Panc1 (cell line): ENCODE results near the gene DAGLA.

Experiments
- POLR2AphosphoS5 ChIP-seq: IDR thresholded peaks from 2 replicates; pipeline ENCODE4 v1.6.1; 2012; ENCODE audit warnings: mild to moderate bottlenecking, low read depth, low read length, moderate library complexity
- SIN3A ChIP-seq: IDR thresholded peaks from 2 replicates; pipeline ENCODE4 v1.6.1; 2012; ENCODE audit warnings: low read depth, mild to moderate bottlenecking, low read length, moderate library complexity, borderline replicate concordance; ENCODE audit not compliant: insufficient read depth
- TCF7L2 ChIP-seq: IDR thresholded peaks from 2 replicates; pipeline ENCODE4 v1.6.1; 2011; ENCODE audit warnings: mild to moderate bottlenecking, low read depth, low read length, inconsistent platforms
- TF ChIP-seq, protein P1 (sequence below): fragments of 450-650 bp; IDR thresholded peaks from 2 replicates; pipeline ENCODE4 v1.5.1; 2017; ENCODE audit warnings: mild to moderate bottlenecking
- TF ChIP-seq, protein P2 (sequence below), 2 experiments: IDR thresholded peaks; 2 replicates each; pipeline ENCODE4 v1.6.1; 2011 to 2012; ENCODE audit warnings: low read depth in 2 of 2, control low read depth in 1 of 2, low read length in 1 of 2, mild to moderate bottlenecking in 1 of 2, moderate library complexity in 1 of 2; ENCODE audit not compliant: insufficient read depth in 1 of 2

DNA sequence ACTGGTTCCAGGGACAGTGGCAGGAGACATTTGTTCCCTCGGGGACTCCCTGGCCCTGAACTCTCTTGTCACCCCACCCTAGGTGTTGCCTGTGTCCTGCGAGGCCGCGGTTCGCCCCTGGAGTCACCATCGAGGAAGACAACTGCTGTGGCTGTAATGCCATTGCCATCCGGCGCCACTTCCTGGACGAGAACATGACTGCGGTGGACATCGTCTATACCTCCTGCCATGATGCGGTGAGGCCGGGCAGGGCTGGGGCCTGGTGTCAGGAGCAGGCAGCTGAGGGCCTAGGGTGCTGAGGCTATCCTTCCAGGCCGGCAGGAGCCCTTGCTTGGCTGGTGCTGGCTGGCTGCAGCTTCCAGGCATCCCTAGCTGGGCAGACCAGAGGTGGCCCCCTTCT lies 54.6 kb downstream of the DAGLA start:
- TF ChIP-seq, protein P1, sequence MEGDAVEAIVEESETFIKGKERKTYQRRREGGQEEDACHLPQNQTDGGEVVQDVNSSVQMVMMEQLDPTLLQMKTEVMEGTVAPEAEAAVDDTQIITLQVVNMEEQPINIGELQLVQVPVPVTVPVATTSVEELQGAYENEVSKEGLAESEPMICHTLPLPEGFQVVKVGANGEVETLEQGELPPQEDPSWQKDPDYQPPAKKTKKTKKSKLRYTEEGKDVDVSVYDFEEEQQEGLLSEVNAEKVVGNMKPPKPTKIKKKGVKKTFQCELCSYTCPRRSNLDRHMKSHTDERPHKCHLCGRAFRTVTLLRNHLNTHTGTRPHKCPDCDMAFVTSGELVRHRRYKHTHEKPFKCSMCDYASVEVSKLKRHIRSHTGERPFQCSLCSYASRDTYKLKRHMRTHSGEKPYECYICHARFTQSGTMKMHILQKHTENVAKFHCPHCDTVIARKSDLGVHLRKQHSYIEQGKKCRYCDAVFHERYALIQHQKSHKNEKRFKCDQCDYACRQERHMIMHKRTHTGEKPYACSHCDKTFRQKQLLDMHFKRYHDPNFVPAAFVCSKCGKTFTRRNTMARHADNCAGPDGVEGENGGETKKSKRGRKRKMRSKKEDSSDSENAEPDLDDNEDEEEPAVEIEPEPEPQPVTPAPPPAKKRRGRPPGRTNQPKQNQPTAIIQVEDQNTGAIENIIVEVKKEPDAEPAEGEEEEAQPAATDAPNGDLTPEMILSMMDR, result no peak
- TF ChIP-seq TCF7L2, result no peak
- no peak for TF ChIP-seq SIN3A
- TF ChIP-seq, protein P2, sequence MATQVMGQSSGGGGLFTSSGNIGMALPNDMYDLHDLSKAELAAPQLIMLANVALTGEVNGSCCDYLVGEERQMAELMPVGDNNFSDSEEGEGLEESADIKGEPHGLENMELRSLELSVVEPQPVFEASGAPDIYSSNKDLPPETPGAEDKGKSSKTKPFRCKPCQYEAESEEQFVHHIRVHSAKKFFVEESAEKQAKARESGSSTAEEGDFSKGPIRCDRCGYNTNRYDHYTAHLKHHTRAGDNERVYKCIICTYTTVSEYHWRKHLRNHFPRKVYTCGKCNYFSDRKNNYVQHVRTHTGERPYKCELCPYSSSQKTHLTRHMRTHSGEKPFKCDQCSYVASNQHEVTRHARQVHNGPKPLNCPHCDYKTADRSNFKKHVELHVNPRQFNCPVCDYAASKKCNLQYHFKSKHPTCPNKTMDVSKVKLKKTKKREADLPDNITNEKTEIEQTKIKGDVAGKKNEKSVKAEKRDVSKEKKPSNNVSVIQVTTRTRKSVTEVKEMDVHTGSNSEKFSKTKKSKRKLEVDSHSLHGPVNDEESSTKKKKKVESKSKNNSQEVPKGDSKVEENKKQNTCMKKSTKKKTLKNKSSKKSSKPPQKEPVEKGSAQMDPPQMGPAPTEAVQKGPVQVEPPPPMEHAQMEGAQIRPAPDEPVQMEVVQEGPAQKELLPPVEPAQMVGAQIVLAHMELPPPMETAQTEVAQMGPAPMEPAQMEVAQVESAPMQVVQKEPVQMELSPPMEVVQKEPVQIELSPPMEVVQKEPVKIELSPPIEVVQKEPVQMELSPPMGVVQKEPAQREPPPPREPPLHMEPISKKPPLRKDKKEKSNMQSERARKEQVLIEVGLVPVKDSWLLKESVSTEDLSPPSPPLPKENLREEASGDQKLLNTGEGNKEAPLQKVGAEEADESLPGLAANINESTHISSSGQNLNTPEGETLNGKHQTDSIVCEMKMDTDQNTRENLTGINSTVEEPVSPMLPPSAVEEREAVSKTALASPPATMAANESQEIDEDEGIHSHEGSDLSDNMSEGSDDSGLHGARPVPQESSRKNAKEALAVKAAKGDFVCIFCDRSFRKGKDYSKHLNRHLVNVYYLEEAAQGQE (IDR thresholded peaks at IDR 0.05; ENCODE audit: insufficient read depth in 1 of 2, low read depth in 2 of 2, low read length in 1 of 2), result no peak
- no peak for TF ChIP-seq POLR2AphosphoS5
